Left lung (tissue), 10 donors: ENCODE data around the gene CAPN11. TPM values are rescaled to one million over a fixed set of nuclear protein-coding genes. Genes with fewer than 3 reads are reported as not detected.

ENCODE experiments used
- ATAC-seq: fragments of 200-7000 bp; cut with Tn5 transposase; one replicate; pipeline ENCODE4 v1.9.1; 2020; ENCODE audit warnings: moderate library complexity
- DNase-seq, 4 donors: peaks; one replicate each; pipeline ENCODE4 v3.0.0-alpha.2; 2013 to 2020
- H3K27ac ChIP-seq, 2 donors: fragments of 200-600 bp; sonication (generic) in 1 of 2; one replicate each; pipeline versions ENCODE4 v1.5.0 to v1.8.0; 2020 to 2021
- H3K27me3 ChIP-seq, 2 donors: fragments of 200-600 bp; sonication (generic) in 1 of 2; one replicate each; pipeline versions ENCODE4 v1.5.0 to v1.8.0; 2020 to 2021
- H3K36me3 ChIP-seq, 2 donors: fragments of 200-600 bp; sonication (generic) in 1 of 2; one replicate each; pipeline versions ENCODE4 v1.5.0 to v1.8.0; 2020 to 2021
- H3K4me1 ChIP-seq, 2 donors: fragments of 200-600 bp; one replicate each; pipeline ENCODE4 v1.8.0; 2021
- H3K4me3 ChIP-seq, 2 donors: fragments of 200-600 bp; sonication (generic) in 1 of 2; one replicate each; pipeline versions ENCODE4 v1.5.0 to v1.8.0; 2020 to 2021; ENCODE audit warnings: mild to moderate bottlenecking in 1 of 2
- H3K9me3 ChIP-seq, 2 donors: fragments of 200-600 bp; sonication (generic) in 1 of 2; one replicate each; pipeline versions ENCODE4 v1.5.0 to v1.8.0; 2020 to 2021
- CTCF ChIP-seq, 2 donors: fragments of 200-600 bp; sonication (generic) in 1 of 2; IDR thresholded peaks; one replicate each; pipeline versions ENCODE4 v1.5.0 to v1.8.0; 2021; ENCODE audit warnings: antibody characterized with exemption in 2 of 2
- intact Hi-C, 2 donors: fragments of 100-400 bp; cut with DNase I; formaldehyde crosslinking; loops; one replicate each; pipeline versions ENCODE4 v1.11.2 to v1.14.2; 2022
- polyA plus RNA-seq, 6 donors: library from polyadenylated mRNA; unstranded; fragments of 120-200 nt; gene quantifications; one replicate each; pipeline ENCODE4 v1.2.1, GENCODE V29; 2013; ENCODE audit not compliant: insufficient read length in 6 of 6
- total RNA-seq, 2 donors: library from RNA; stranded (reverse); fragmentation: NEBNext Ultra II Directional; extraction: Animal tissue kit (Norgen Biotek cat#: 25700); gene quantifications; one replicate each; pipeline ENCODE4 v1.2.1, GENCODE V29; 2021
- donor health status: DM: no; HTN: yes; CAD: no.
- donor health status: DM: no; HTN: no; CAD: no.

The CAPN11 gene
- total and polyA plus RNA-seq, 8 donors: 0.10 to 0.29 (median 0.23) TPM; not detected in 1

GRCh38 chr6:44117397-44118128 is 41.1 kb upstream of the CAPN11 start:
- Histone ChIP-seq H3K27ac (peak overlapping the region; percentile 55 to 81), H3K36me3 (peaks cover 0 to 37% of the 10 kb centered on the region in 2 donors), H3K4me3 (no peak overlapping the region), H3K4me1 (peaks cover 25 to 46% of the 10 kb centered on the region in 2 donors), H3K9me3 (no peaks in the 10 kb centered on the region), H3K27me3 (no peaks in the 10 kb centered on the region)
- intact Hi-C loops: no loop called here
- no peak for TF ChIP-seq CTCF (IDR thresholded peaks at IDR 0.05)
- DNase-seq (peak in 2 of 4 donors; percentile 59 to 70), ATAC-seq (peak; percentile 63)

GRCh38 chr6:44119704-44120262 is 38.8 kb upstream of the CAPN11 start:
- Histone ChIP-seq H3K9me3 (no peaks in the 10 kb centered on the region), H3K4me1 (peaks cover 38 to 69% of the 10 kb centered on the region in 2 donors), H3K27ac (peak overlapping the region; percentile 55 to 81), H3K27me3 (no peaks in the 10 kb centered on the region), H3K36me3 (peaks cover 0 to 14% of the 10 kb centered on the region in 2 donors), H3K4me3 (no peak overlapping the region)
- ATAC-seq (peak; percentile 62), DNase-seq (peak in 2 of 4 donors; percentile 47 to 75)
- TF ChIP-seq CTCF (IDR thresholded peaks at IDR 0.05): no peak
- intact Hi-C loops: no loop called here

DNA sequence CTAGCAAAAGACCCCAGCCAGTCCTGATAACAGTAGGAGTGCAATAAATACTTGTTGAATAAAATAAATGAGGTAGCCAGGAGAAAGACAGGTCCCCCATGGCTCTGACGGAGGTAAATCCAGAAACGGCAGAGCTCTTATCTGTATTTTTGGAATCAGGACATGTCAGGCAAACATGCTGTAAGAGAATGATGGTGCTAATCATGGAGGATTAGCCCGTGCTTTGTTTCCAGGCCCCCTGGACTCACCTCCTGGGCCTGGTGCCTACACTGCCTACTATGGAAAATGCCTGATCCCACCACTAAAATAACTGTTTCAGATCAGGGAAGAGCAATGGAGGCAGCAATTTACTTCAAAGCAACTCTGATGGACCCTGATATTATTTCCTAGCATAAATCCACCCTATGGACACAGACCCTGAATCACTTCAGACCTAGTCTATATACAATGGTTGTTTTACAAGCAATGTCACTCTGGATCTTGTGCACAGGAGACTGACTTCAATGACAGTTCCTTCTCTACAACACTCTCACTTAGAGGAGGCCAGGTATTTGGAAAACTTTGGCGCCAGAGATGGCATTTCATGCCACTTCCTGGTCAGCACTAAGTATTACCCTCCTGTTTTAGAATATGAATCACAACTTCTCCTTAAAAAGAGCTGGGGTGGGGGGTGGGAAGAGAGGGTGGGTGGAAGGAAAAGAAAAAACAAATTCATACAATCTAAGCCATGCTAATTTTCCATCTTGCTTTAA is 37.8 kb upstream of the CAPN11 start:
- no peak for DNase-seq
- H3K27me3 ChIP-seq: no peaks in the 10 kb centered on the region
- H3K9me3 ChIP-seq: no peaks in the 10 kb centered on the region
- TF ChIP-seq CTCF (IDR thresholded peaks at IDR 0.05): no peak
- H3K27ac ChIP-seq: peak overlapping the region; percentile 54 to 88
- intact Hi-C loops: no loop called here
- H3K36me3 ChIP-seq: peaks cover 0 to 4% of the 10 kb centered on the region in 2 donors
- peaks cover 37 to 71% of the 10 kb centered on the region in 2 donors for H3K4me1 ChIP-seq
- H3K4me3 ChIP-seq: no peak overlapping the region
- ATAC-seq: no peak

GRCh38 chr6:44122801-44123200 is 35.8 kb upstream of the CAPN11 start:
- peak overlapping the region; percentile 54 to 88 for H3K27ac ChIP-seq
- intact Hi-C loops: no loop called here
- H3K4me3 ChIP-seq: no peak overlapping the region

More at GRCh38 chr6:44122801-44123200, 35.8 kb upstream of the CAPN11 start:
- H3K4me1 ChIP-seq: peaks cover 25 to 79% of the 10 kb centered on the region in 2 donors
- H3K9me3 ChIP-seq: no peaks in the 10 kb centered on the region
- no peaks in the 10 kb centered on the region for H3K27me3 ChIP-seq
- no peak for TF ChIP-seq CTCF (IDR thresholded peaks at IDR 0.05)
- ATAC-seq (no peak), DNase-seq (no peak)
- H3K36me3 ChIP-seq: no peaks in the 10 kb centered on the region
